Left kidney (tissue), 2 donors: ENCODE results near the gene ERVW-1. TPM values are rescaled to one million over a fixed set of nuclear protein-coding genes. Genes with fewer than 3 reads are reported as not detected.

ENCODE experiments used
- DNase-seq: peaks from one replicate; pipeline ENCODE4 v3.0.0-alpha.2; 2013
- polyA plus RNA-seq: library from polyadenylated mRNA; unstranded; fragments of 120-200 nt; gene quantifications from one replicate; pipeline ENCODE4 v1.2.1, GENCODE V29; 2013; ENCODE audit not compliant: insufficient read length

Gene ERVW-1
- polyA plus RNA-seq, 1 donor = 2.7 TPM

GRCh38 chr7:92427193-92427592 is 50.6 kb downstream of the ERVW-1 start:
- DNase-seq = no peak

GRCh38 chr7:92425311-92425947 is 52.3 kb downstream of the ERVW-1 start:
- no peak for DNase-seq

- DNase-seq = no peak
These were observed 54.0 kb downstream of the ERVW-1 start for GRCh38 chr7:92423710-92424131.

- no peak for DNase-seq
These were observed 54.8 kb downstream of the ERVW-1 start for GRCh38 chr7:92422926-92423325.

GRCh38 chr7:92421676-92422435 is 55.9 kb downstream of the ERVW-1 start:
- DNase-seq = peak; percentile 46

Other genes starting within 250 kb of the ERVW-1 start
- gene KRIT1, start 232.0 kb downstream of the ERVW-1 start, polyA plus RNA-seq = 57.8 TPM
- gene ANKIB1, start 232.0 kb downstream of the ERVW-1 start, polyA plus RNA-seq = 58.9 TPM
- 68.7 TPM for gene GATAD1, start 30.5 kb downstream of the ERVW-1 start, polyA plus RNA-seq
- gene PEX1, start 50.6 kb upstream of the ERVW-1 start, polyA plus RNA-seq = 66.7 TPM
- 20.3 TPM for gene RBM48, start 50.8 kb upstream of the ERVW-1 start, polyA plus RNA-seq
- gene FAM133B, start 112.4 kb upstream of the ERVW-1 start, polyA plus RNA-seq = 58.3 TPM